Stimulated activated naive CD4-positive, alpha-beta T cell treated with Interleukin-2 at 50 U/mL for 16 hours (primary cell): Measurements from ENCODE around the gene TEAD2.
A peak's percentile ranks its signal among the peaks of the same experiment; 100 is the strongest.
"Not testable (repeated sequence)": the region's sequence is repeated elsewhere in the genome, so short reads cannot be mapped to it uniquely, and the experiment has no call there.

ENCODE experiments used
- DNase-seq: peaks from one replicate; lab custom pipeline; 2025; lab: John Stamatoyannopoulos, UW

TEAD2 gene

DNA sequence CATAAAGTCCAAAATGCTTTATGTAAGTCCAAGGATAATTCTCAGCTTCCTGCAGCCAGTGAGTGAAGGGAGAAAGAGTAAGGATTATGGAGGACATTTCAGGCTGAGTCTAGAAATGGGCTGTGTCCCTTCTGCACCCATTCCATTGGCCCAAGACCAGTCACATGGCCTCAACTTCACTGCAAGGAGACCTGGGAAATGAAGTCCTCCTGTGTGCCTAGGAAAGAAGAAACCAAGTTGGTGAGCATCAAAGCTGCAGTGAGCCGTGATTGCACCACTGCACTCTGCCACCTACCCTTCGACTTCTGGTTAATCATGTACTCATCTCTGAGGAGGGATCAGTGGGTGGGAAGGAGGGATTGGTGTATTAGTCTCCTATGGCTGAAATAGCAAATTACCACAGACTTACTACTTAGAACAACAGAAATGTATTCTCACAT, 30.6 kb downstream of the TEAD2 start:
- DNase-seq, result peak; percentile 56

GRCh38 chr19:49331187-49331586, 31.0 kb downstream of the TEAD2 start:
- DNase-seq, result not testable (repeated sequence)

GRCh38 chr19:49328741-49329140, 33.5 kb downstream of the TEAD2 start:
- DNase-seq, result no peak

DNA sequence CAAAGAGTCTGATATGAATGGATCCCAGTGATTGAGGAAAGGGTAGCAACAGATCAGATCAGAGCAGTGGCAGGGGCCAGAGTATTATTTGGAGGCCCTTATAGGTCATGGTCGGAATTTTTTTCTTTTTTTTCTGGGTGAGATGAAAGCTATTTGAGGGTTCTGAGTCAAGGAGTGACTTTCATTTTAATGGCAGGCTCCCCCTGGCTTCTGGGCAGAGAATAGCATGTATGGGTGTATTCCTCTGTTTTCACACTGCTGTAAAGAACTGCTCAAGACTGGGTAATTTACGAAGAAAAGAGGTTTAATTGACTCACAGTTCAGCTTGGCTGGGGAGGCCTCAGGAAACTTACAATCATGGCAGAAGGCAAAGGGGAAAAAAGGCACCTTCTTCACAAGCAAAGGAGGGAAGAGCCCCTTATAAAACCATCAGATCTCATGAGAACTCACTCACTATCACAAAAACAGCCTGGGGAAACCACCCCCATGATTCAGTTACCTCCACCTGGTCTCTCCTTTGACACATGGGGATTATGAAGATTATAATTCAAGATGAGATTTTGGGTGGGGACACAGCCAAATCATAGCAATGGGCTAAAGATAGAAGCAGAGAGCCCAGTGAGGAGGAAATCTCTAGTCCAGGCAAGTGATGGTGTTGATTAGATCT, 34.2 kb downstream of the TEAD2 start:
- peak; percentile 34 for DNase-seq

DNA sequence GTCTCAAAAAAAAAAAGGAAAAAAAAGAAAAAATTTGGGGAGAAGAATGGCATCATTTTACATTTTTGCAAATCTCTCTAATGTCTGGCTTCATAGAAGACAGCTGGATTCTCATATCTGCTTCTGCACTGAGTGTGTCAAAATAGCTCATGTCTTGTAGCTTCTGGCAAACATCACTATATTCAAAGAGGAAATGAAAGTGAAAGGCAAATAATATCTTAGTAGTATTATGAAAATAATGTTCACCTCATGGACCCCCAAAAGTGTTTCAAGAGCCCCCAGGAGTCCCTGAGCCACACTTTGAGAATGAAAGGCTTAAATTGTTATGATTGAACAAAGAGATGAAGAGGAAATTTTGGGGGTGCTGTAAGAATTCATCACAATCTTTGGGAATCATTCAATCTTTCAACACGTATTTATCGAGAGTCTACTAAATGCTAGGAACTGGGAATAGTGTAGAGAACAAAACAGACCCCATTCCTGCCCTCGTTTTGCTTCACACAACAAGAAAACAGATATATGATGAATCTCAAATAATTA, 36.0 kb downstream of the TEAD2 start:
- no peak for DNase-seq

DNA sequence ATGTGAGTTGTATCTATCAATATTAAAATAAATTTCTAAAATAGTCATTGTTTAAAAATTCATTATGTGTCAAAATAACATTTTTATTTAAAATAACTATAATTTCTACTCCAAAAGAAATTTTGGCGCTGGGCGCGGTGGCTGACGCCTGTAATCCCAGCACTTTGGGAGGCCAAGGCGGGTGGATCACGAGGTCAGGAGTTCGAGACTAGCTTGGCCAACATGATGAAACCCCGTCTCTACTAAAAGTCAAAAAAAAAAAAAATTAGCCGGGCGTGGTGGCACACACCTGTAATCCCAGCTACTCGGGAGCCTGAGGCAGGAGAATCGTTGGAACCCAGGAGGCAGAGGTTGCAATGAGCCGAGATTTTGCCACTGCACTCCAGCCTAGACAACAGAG, 36.5 kb downstream of the TEAD2 start:
- DNase-seq, result not testable (repeated sequence)

- DNase-seq, result no peak
Measured at GRCh38 chr19:49324801-49325576, 37.2 kb downstream of the TEAD2 start, which contains the start of gene SLC6A16. TSS of gene SLC6A16 (minus strand) at chr19:49325191. CDS start at chr19:49311347, 13,844 bp downstream.

- DNase-seq, result no peak
Measured at GRCh38 chr19:49318296-49318695, 43.9 kb downstream of the TEAD2 start.

DNA sequence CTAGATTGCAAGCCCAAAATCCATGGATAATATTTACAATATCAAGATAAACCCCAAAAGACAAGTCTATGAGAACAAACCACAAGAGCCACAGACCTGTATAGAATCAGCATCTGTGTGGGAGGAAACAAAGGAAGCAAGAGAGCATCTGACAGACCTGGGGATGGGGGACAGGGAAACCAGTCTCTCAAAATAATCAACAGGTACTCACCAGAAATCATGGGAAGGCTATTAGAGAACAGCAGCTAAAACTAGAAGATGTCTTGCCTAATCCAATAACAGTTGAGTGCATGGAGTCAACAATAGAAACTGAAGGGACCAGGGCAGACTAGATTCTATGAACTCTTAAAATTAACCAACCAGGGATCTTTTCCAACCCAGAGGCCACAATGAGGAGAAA, 45.9 kb downstream of the TEAD2 start:
- no peak for DNase-seq

- no peak for DNase-seq
Measured at GRCh38 chr19:49315111-49315510, 47.1 kb downstream of the TEAD2 start.

DNA sequence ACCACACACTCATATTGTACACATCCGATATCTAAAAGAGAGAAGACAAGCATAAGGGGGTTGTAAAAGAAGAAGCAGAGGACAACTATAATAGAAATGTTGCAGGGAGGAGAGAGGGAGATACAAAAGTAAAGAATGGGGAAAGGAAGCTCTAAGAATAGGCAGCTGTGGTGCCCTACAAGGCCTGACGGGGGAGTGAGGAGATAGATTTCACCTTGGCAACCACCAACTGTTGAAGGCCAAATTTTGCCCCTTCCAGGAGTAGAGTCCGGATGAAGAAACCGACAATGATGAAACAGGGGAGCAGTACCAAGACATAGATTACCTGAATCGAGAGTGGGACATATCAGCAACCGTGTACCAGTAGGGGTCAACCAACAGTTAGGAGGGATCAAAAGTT, 53.1 kb downstream of the TEAD2 start:
- DNase-seq, result no peak

DNA sequence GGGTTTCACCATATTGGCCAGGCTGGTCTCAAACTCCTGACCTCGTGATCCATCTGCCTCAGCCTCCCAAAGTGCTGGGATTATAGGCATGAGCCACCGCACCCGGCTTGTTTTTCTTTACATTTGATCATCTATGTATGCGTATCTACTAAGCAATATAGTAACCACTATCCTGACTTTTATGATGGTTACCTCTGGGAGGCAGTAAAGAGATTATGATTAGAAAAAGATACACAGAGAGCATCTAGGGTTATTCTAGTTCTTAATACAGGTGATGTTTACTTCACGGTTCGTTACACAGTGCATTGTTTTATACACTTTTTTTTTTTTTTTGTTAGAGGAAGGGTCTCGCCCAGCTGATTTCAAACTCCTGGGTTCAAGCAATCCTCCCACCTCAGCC, 55.5 kb downstream of the TEAD2 start:
- not testable (repeated sequence) for DNase-seq

GRCh38 chr19:49301866-49302252, 60.4 kb downstream of the TEAD2 start:
- DNase-seq, result no peak

- peak; percentile 75 for DNase-seq
Measured at GRCh38 chr19:49301165-49301865, 60.9 kb downstream of the TEAD2 start.

DNA sequence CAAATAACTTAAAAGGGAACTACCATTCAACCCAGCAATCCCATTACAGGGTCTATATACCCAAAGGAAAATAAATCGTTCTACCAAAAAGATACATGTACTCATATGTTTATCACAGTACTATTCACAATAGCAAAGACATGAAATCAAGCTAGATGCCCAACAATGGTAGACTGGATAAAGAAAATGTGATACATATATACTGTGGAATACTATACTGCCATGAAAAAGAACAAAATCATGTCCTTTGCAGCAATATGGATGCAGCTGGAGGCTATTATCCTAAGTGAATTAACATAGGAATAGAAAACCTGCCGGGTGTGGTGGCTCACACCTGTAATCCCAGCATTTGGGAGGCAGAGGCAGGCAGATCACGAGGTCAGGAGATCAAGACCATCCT, 63.6 kb downstream of the TEAD2 start:
- DNase-seq, result not testable (repeated sequence)

DNA sequence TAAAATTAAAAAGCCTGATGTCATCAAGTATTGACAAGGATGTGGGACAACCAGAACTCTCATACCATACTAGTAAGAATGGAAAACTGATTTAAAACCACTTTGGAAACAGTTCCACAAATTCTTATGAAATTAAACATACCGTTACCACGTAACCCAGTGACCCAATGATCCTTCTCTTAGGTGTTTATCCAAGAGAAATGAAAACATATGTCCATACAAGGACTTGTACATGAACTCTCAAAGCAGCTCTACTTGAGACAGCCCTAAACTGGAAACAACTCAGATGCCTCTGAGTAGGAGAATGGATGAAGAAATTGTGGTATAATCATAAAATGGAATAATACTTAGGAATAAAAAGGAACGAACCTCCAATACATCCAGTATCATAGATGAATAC, 64.8 kb downstream of the TEAD2 start:
- DNase-seq, result no peak

DNA sequence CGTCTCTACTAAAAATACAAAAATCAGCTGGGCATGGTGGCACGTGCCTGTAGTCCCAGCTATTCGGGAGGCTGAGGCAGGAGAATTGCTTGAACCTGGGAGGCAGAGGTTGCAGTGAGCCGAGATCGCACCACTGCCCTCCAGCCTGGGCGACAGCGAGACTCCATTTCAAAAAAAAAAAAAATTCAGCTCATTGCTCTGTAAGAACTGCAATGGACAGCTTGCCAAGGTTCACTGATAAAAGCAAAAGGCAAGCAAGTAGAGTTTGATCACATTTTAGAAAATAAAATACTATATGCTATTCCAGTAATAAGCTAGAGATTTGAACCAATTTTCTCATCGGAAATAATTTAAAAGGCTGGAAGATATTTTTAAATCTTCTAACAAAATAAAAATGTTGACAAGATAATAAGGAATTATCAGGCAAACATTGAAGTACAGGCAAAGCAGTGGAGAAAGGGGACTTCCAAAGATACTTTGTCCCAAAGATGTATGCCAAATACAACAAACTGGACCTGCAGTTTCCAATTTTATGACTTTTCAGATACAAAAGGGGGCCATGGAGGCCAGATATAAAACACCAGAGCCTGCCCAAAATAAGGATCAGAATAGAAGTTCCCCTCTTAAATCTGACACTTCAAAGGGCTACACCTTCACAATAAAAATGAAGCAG, 66.9 kb downstream of the TEAD2 start:
- DNase-seq, result no peak

GRCh38 chr19:49294401-49294800, 67.8 kb downstream of the TEAD2 start:
- DNase-seq, result no peak
